HepG2 (cell line): Measurements from ENCODE around the gene PAFAH1B2. TPM values are rescaled to one million over a fixed set of nuclear protein-coding genes. Genes with fewer than 3 reads are reported as not detected.

Experiments used
- NR2F6 ChIP-seq, 2 experiments: IDR thresholded peaks; 2 replicates each; pipeline ENCODE4 v1.6.1; 2016; ENCODE audit warnings: antibody characterized with exemption in 1 of 2, mild to moderate bottlenecking in 1 of 2
- TBX2 ChIP-seq: sonication (generic); formaldehyde crosslinking; IDR thresholded peaks from 2 replicates; pipeline ENCODE4 v1.5.0; 2020; ENCODE audit warnings: missing genetic modification reagents, mild to moderate bottlenecking, borderline replicate concordance
- ZBTB7B ChIP-seq: sonication (generic); formaldehyde crosslinking; IDR thresholded peaks from 2 replicates; pipeline ENCODE4 v1.4.0; 2020; ENCODE audit warnings: missing genetic modification reagents
- ZNF232 ChIP-seq: sonication (generic); formaldehyde crosslinking; IDR thresholded peaks from 2 replicates; pipeline ENCODE4 v1.4.0; 2020; ENCODE audit warnings: missing genetic modification reagents, borderline replicate concordance
- ZNF543 ChIP-seq: sonication (generic); formaldehyde crosslinking; IDR thresholded peaks from 2 replicates; pipeline ENCODE4 v1.4.0; 2020; ENCODE audit warnings: mild to moderate bottlenecking, missing genetic modification reagents
- ZNF557 ChIP-seq: sonication (generic); formaldehyde crosslinking; IDR thresholded peaks from 2 replicates; pipeline ENCODE4 v1.4.0; 2020; ENCODE audit warnings: missing genetic modification reagents
- ZNF713 ChIP-seq: sonication (generic); formaldehyde crosslinking; IDR thresholded peaks from 2 replicates; pipeline ENCODE4 v1.4.0; 2020; ENCODE audit warnings: mild to moderate bottlenecking, missing genetic modification reagents
- polyA plus RNA-seq, 8 experiments: library from polyadenylated mRNA; depleted of rRNA in 3 of 8; stranded (reverse) in 7 of 8; unstranded in 1 of 8; fragments of >200 nt; fragmentation: Illumina TruSeq in 4 of 8; extraction: Trizol in 4 of 8; gene quantifications; 2 replicates each; pipeline versions ENCODE4 v1.2.1 to v1.2.3, GENCODE V29; 2011 to 2016; ENCODE audit warnings: low read depth in 4 of 8, missing spikeins in 1 of 8, mixed read lengths in 1 of 8; ENCODE audit not compliant: insufficient read depth in 1 of 8
- total RNA-seq, 5 experiments: library from RNA; depleted of rRNA; stranded (reverse); fragments of >200 nt; fragmentation: Illumina TruSeq; extraction: Trizol; gene quantifications; 2 replicates each; pipeline ENCODE4 v1.2.3, GENCODE V29; 2016; ENCODE audit warnings: low read depth in 1 of 5
- TF ChIP-seq, protein P1 (sequence below), 2 experiments: fragments of 450-650 bp in 1 of 2; sonication (generic) in 1 of 2; formaldehyde crosslinking in 1 of 2; IDR thresholded peaks; 2 replicates each; pipeline versions ENCODE4 v1.6.1 to v1.8.0; 2016 to 2022; ENCODE audit warnings: antibody characterized with exemption in 1 of 2, mild to moderate bottlenecking in 1 of 2, missing genetic modification reagents in 1 of 2
- TF ChIP-seq, protein P2 (sequence below): sonication (generic); formaldehyde crosslinking; IDR thresholded peaks from 2 replicates; pipeline ENCODE4 v1.5.0; 2020; ENCODE audit warnings: mild to moderate bottlenecking, missing genetic modification reagents
- TF ChIP-seq, protein P3 (sequence below): sonication (generic); formaldehyde crosslinking; IDR thresholded peaks from 2 replicates; pipeline ENCODE4 v1.5.0; 2020; ENCODE audit warnings: mild to moderate bottlenecking, missing genetic modification reagents, moderate library complexity
- TF ChIP-seq, protein P4 (sequence below): sonication (generic); formaldehyde crosslinking; IDR thresholded peaks from 2 replicates; pipeline ENCODE4 v1.5.0; 2020; ENCODE audit warnings: missing genetic modification reagents
- TF ChIP-seq, protein P5 (sequence below): sonication (generic); formaldehyde crosslinking; IDR thresholded peaks from 2 replicates; pipeline ENCODE4 v1.4.0; 2020; ENCODE audit warnings: missing genetic modification reagents

Gene PAFAH1B2
- total and polyA plus RNA-seq, 2 of the 13 experiments (the other 11 are each of a cell fraction or from before 2014, with no cell fraction given) = 28.8 to 104 TPM

DNA sequence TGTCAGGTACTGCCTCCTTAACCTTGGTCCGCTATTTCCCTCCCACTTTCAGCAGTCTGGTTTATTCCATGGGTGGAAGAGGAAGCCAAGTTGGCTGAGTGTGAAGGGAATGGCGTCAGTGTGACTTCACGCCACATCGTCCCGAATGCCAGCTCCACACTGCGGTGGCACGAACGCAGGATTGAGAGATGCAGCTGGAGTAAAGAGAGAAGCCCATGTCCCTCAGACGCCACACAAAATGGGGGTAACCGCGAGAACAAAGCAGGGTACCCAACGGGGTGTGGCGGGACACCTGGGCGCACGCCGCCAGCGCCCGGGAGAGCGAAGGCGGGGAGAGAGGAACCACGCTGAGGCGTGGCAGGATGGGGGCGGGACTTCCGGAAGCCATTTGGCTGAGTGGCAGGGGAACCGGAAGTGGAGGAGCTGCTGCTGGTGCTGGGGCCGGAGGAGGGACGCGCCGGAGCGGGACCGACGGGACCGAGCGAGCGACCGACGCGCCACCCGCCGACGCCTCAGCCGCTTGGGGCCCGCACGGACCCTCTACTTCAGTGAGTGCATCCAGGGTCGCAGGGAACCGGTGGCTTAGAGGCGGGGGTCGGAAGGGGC is at the start of gene PAFAH1B2 (continued):
- TF ChIP-seq, protein P1, sequence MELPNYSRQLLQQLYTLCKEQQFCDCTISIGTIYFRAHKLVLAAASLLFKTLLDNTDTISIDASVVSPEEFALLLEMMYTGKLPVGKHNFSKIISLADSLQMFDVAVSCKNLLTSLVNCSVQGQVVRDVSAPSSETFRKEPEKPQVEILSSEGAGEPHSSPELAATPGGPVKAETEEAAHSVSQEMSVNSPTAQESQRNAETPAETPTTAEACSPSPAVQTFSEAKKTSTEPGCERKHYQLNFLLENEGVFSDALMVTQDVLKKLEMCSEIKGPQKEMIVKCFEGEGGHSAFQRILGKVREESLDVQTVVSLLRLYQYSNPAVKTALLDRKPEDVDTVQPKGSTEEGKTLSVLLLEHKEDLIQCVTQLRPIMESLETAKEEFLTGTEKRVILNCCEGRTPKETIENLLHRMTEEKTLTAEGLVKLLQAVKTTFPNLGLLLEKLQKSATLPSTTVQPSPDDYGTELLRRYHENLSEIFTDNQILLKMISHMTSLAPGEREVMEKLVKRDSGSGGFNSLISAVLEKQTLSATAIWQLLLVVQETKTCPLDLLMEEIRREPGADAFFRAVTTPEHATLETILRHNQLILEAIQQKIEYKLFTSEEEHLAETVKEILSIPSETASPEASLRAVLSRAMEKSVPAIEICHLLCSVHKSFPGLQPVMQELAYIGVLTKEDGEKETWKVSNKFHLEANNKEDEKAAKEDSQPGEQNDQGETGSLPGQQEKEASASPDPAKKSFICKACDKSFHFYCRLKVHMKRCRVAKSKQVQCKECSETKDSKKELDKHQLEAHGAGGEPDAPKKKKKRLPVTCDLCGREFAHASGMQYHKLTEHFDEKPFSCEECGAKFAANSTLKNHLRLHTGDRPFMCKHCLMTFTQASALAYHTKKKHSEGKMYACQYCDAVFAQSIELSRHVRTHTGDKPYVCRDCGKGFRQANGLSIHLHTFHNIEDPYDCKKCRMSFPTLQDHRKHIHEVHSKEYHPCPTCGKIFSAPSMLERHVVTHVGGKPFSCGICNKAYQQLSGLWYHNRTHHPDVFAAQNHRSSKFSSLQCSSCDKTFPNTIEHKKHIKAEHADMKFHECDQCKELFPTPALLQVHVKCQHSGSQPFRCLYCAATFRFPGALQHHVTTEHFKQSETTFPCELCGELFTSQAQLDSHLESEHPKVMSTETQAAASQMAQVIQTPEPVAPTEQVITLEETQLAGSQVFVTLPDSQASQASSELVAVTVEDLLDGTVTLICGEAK (IDR thresholded peaks at IDR 0.05) = peak; percentile 86
- TF ChIP-seq, protein P1 (CRISPR knock-in tag; IDR thresholded peaks at IDR 0.05) = peak; percentile 75
- TF ChIP-seq ZBTB7B (CRISPR knock-in tag) (no peak; the same call in 1 of the 2 replicates), ZNF713 (CRISPR knock-in tag) (no peak), NR2F6 (IDR thresholded peaks at IDR 0.05) (no peak), NR2F6 (CRISPR knock-in tag; IDR thresholded peaks at IDR 0.05) (peak; percentile 26; the same call in 1 of the 2 replicates), TBX2 (CRISPR knock-in tag) (peak; percentile 83), ZNF557 (CRISPR knock-in tag) (no peak), ZNF232 (CRISPR knock-in tag) (peak; percentile 37; the same call in 1 of the 2 replicates), ZNF543 (peak; percentile 76; the same call in 1 of the 2 replicates)
- TF ChIP-seq, protein P2, sequence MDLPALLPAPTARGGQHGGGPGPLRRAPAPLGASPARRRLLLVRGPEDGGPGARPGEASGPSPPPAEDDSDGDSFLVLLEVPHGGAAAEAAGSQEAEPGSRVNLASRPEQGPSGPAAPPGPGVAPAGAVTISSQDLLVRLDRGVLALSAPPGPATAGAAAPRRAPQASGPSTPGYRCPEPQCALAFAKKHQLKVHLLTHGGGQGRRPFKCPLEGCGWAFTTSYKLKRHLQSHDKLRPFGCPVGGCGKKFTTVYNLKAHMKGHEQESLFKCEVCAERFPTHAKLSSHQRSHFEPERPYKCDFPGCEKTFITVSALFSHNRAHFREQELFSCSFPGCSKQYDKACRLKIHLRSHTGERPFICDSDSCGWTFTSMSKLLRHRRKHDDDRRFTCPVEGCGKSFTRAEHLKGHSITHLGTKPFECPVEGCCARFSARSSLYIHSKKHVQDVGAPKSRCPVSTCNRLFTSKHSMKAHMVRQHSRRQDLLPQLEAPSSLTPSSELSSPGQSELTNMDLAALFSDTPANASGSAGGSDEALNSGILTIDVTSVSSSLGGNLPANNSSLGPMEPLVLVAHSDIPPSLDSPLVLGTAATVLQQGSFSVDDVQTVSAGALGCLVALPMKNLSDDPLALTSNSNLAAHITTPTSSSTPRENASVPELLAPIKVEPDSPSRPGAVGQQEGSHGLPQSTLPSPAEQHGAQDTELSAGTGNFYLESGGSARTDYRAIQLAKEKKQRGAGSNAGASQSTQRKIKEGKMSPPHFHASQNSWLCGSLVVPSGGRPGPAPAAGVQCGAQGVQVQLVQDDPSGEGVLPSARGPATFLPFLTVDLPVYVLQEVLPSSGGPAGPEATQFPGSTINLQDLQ (CRISPR knock-in tag) = 0 out of 2 replicates have a peak, but pooled peaks have one; percentile 24
- TF ChIP-seq, protein P3, sequence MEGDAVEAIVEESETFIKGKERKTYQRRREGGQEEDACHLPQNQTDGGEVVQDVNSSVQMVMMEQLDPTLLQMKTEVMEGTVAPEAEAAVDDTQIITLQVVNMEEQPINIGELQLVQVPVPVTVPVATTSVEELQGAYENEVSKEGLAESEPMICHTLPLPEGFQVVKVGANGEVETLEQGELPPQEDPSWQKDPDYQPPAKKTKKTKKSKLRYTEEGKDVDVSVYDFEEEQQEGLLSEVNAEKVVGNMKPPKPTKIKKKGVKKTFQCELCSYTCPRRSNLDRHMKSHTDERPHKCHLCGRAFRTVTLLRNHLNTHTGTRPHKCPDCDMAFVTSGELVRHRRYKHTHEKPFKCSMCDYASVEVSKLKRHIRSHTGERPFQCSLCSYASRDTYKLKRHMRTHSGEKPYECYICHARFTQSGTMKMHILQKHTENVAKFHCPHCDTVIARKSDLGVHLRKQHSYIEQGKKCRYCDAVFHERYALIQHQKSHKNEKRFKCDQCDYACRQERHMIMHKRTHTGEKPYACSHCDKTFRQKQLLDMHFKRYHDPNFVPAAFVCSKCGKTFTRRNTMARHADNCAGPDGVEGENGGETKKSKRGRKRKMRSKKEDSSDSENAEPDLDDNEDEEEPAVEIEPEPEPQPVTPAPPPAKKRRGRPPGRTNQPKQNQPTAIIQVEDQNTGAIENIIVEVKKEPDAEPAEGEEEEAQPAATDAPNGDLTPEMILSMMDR (CRISPR knock-in tag) = no peak; the same call in 1 of the 2 replicates
- TF ChIP-seq, protein P4, sequence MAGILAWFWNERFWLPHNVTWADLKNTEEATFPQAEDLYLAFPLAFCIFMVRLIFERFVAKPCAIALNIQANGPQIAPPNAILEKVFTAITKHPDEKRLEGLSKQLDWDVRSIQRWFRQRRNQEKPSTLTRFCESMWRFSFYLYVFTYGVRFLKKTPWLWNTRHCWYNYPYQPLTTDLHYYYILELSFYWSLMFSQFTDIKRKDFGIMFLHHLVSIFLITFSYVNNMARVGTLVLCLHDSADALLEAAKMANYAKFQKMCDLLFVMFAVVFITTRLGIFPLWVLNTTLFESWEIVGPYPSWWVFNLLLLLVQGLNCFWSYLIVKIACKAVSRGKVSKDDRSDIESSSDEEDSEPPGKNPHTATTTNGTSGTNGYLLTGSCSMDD = no peak
- TF ChIP-seq, protein P5, sequence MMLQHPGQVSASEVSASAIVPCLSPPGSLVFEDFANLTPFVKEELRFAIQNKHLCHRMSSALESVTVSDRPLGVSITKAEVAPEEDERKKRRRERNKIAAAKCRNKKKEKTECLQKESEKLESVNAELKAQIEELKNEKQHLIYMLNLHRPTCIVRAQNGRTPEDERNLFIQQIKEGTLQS (CRISPR knock-in tag) = 0 out of 2 replicates have a peak, but pooled peaks have one; percentile 32
